GM21717 (cell line): ENCODE measurements around the gene LRRC55.
"Not testable (repeated sequence)": the region's sequence is repeated elsewhere in the genome, so short reads cannot be mapped to it uniquely, and the experiment has no call there.

Experiments used
- ATAC-seq: cut with Tn5 transposase; IDR thresholded peaks from one replicate; pipeline ENCODE4 v1.9.1; 2021; ENCODE audit warnings: mild to moderate bottlenecking, moderate library complexity; ENCODE audit not compliant: unreplicated experiment

LRRC55 gene

DNA sequence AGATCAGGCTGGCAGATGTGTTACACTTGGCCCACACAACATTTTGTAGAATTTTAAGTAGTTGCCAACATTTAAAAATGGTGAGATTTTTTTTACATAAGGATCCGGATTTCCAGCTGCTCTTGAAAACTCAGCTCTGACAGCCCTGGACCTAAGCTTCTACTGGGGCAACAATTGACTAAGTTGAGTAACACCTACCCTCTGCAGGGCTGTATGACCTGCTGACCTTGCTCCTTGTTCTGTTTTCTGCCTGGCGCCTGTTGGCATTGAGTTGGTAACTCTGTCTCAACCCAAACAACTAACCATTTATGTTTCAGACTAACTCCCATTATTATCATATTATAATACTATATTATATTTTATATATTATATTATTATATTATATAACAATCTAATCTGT lies 21.1 kb upstream of the LRRC55 start:
- no peak for ATAC-seq

DNA sequence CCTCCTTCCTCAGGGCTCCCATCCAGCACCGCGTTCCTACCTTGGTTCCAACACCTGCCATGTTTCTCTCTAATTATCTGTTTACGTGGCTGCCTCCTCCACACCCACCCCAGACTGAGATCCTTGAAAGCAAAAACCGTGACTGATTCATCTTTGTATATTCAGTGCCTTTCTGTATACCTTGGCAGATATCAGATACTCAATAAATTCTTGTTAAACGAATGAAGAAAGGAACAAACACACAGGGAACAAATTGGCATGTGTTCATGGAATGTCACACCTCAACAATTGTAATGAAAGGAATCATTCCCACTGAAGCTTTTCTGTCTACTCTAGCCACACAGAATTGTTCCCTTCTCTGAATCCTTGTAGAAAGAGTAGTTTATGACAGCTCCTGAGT lies 20.4 kb upstream of the LRRC55 start:
- ATAC-seq = no peak

DNA sequence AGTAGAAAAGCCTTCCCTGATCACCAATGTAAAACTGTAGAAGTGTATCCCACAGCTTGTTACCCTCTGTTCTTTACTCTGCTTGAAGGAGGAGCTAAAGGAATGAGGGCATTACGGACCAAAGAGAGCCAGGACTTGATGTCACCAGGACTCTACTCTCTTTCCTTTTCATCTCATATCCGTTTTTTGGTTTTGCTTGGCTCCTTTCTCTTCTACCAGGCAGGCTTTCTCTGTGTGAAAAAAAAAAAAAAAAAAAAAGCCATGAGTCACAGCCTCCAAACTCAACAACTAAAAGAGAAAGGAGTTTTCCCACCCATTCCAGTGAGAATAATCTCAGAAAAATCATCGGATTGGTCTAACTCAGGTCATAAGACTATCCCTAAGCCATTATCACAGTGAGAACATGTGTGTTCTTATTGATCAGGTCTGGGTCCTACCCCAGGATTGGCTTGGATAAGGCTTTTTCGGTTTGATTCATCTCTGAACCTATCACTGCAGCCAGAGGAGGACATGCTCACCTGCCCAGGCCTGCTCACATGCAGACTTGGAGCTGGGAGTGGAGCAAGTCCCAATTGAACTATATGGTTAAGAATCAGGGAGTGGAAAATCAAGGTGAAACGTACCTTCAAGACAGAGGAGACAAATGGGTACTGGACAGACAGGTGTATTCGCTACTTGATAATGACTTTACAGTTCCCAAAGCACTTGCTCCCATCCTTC lies 19.4 kb upstream of the LRRC55 start:
- ATAC-seq = no peak

DNA sequence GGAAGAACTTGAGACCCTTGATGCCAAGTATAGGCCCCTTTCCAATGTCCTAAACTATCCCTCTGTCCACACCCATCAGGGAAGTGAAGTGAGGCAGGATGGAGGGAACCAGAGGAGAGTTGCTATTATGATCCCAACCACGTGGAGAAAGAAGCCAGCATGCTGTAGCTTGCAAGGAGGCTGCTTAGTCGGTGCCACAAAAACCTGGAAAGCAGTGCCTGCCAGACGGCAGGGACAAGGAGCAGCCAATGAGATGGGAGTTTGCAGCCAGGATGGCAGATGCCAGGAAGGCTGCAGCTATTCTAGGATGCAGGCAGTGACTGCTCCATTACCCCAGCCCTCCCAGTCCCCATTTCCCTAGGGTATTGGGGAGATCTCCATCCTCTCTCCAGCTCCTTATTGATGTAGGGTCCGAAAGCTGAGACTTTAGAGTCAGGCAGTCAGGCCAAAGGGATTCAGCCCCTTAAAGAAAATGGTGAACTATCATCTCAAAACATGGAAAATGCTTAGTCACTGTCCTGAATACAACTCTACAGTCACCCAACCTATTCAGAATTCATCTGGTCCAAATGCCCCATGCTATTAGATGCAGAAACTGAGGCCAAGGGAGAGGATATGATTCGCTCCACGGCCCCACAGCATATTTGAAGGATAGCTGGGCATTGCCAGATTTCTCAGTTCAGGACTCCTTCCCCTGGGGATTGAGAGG lies 18.4 kb upstream of the LRRC55 start:
- ATAC-seq = no peak

DNA sequence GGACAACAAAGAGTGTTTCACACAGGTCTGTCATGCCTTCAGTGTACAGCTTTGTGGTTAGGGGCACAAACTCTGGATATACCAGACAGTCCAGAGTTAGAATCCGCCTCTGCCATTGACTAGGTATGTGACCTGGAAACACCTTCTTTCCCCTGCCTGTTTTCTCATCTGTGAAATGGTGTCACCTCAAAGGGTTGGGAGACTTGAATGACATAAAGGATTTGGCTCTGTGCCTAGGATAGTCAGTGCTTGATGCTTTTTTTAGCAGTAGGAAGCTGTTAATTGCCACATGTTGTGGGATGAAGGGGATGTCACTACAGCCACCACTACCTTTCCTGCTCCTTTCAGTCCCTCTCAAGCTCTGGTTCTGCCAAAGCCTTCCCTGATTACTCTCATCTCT lies 17.4 kb upstream of the LRRC55 start:
- no peak for ATAC-seq

DNA sequence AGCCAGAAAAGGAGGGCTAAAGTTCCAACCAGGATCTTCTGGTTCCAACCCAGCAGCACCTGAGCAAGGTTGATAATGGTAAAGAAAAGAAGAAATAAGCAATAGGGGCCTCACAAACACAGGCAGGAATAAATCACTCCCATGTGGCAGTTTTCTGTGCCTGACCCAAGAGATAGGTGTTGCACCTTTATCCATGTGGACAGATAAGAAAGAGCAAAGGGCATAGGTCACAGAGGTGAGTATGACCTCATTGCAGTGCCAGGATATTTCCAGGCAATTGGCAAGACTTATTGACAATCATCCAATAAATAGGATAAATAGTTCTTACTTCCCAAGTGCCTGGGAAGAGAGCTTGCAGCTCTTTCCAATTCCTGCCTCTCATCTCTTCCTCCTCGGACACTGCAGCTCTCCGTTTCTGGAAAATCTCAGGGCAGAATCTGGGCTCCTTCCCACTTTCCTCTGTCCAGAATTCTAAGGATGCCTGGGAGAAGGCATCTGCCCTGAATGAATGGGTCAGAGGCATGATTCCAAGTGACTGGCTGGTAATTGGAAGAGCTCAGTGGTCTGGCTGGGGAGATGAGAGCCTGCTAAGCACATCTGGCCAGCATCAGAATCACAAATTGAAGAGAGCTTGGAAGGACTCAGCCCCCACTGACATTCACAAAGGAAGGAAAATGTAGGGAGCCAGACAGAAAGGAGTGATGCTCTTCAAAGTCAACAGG lies 14.5 kb upstream of the LRRC55 start:
- no peak for ATAC-seq

DNA sequence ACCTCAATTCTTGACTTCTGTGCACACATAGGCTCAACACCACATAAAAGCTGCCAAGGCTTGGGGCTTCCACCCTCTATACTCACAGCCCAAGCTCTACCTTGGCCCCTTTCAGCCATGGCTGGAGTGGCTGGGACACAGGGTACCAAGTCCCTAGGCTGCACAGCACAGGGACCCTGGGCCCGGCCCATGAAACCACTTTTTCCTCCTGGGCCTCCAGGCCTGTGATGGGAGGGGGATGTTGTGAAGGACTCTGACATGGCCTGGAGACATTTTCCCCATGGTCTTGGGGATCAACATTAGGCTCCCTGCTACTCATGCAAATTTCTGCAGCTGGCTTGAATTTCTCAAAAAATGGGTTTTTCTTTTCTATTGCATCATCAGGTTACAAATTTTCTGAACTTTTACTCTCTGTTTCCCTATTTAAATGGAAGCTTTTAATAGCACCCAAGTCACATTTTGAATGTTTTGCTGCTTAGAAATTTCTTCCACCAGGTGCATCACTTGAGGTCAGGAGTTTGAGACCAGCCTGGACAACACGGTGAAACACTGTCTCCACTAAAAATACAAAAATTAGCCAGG lies 11.9 kb upstream of the LRRC55 start:
- ATAC-seq = not testable (repeated sequence)

DNA sequence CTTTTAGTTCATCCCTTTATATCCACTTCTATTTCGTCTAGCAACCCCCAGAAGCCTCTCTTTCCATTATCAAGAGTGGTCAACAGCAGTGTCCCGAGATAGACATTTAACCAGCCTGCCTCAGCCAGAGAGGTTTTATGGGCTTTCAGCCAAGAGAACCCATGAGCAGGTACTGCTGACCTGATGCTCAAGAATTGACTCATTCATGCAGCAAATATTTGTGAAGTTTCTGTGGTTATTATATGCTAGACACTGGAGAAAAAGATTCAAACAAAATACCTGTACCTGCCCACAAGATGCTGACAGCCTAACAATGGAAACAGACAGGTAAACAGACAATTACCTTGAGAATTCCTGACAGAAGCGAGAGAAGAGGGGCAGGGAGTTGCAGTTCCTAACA lies 9.7 kb upstream of the LRRC55 start:
- no peak for ATAC-seq

DNA sequence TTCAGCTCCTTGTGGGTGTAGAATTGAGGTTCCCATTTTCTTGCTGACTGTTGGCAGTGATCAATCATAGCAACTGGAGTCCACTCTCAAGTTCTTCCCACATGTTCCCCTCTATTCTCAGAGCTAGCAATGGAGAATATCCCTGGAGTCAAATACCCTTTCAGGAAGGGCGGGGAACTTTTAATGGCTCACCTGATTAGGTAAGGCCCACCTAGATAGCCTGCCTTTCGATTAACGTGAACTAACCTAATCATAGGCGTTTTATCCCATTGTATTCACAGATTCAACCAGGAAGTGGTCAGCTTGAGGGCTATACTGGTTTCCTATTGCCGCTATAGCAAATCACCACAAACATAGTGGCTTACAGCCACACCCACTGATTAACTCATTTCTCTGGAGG lies 7.1 kb upstream of the LRRC55 start:
- ATAC-seq = no peak

DNA sequence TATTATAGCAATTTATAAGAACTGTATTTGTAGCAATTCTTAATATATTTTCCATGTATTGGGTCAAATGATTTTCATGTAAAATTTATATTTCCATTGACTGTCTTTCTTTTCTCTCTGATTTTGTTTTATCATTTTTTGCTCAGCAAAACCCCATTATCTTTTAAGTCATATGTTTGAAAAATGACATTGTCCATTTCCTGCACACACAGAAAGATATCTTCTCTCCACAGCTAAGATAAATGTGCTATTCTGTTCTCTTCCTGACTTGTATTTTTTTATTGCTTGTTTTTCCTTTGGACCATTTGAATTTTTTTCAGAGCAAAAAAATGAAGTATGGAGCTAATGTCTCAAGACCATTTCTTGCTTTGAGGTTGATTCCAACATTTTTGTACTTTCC lies 6.3 kb upstream of the LRRC55 start:
- no peak for ATAC-seq

DNA sequence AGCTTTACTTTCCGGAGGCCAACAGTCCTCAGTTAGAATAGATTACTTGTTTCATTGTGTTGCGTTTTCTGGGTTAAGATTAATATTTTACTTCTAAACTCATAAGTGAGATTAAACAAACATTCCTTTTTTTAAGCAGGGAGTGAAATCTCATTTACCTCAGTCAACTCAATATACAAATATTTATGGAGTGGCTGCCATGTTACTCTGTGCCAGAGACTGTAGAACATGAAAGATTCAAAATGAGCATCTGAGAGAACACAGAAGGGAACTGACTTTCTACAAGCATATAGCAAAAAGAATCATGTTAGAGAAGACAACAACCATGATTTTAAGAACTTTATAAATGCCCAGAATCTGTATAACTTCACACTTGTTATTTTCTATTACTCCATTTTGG lies 3.4 kb upstream of the LRRC55 start:
- no peak for ATAC-seq

DNA sequence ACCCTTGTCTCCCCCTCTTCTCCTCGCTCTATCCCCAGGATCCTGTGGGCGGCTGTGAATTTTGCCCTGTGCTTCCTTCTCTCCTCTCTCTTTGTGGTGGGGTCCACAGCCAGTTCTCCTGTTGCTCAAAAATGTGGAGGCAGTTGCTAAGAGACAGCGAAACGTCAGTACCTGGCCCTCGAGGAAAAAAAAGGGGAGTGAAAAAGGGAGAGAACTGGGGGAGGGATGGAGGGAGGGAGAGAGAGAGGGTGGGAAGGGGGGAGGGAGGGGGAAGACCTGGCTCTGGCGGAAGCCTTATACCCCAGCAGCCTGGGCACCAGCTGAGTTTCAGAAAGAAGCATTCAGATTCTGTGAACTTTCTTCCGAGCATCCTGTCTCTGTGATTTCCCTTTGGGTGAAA lies 2.1 kb upstream of the LRRC55 start:
- no peak for ATAC-seq

DNA sequence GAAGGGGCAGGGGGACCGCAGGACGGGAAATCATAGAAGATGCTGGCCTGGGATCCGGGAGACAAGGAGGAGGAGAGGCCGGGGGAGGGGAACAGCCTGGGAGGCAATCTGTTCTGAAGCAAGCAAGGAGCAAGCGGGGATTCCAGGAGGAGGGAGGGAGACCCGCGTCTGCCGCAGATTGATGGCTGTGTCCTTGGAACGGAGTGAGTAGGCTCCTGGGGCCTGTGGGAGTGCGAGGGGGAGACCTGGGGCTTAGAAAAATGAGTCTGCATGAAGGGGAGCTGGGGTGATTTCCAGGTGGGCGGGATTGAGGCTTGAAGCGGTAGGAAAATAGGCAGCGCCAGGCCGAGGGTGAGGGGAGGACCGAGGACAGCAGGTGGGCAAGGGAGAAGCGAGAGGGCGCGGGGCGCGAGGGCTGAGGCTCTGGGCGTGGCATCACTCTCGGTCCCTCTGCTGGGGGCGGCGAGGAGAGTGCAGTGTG lies 1.6 kb upstream of the LRRC55 start:
- no peak for ATAC-seq

DNA sequence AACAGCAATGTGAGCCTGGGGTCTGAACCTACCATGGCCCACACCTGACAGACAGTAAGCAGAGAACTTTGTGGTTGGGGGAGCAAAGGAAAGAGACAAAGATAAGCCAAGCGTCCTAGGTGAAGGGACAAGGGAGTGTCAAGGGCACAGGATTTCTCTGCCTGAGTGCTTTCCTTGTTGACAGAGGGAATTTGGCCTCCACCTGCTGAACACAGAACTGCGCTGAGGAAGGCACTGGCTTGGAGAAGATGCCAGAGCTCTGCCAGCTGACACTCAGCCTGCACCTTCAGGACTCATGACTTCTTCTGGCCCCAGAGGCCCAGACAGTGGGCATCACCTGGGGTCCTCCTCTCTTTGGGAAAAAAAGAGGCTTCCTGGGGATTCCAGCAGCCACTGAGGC lies 789 bp upstream of the LRRC55 start:
- no peak for ATAC-seq

DNA sequence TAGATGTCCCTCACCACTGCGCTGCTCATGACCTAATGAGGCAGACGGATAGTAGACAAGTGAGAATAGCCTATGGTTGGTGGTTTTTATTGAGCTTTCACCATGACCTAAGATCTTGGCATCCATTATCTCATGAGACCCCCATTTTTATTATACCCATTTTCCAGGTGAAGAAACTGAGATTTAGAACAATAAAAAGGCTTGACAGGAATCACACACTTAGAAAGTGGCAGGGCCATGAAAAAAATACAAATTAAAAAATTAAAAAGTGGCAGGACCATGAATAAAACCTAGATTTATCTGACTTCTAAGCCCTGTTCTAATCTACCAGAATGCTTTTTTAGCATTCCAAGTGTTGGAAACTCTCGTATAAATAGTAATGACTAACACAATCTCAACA lies 1.1 kb downstream of the LRRC55 start:
- ATAC-seq = no peak

DNA sequence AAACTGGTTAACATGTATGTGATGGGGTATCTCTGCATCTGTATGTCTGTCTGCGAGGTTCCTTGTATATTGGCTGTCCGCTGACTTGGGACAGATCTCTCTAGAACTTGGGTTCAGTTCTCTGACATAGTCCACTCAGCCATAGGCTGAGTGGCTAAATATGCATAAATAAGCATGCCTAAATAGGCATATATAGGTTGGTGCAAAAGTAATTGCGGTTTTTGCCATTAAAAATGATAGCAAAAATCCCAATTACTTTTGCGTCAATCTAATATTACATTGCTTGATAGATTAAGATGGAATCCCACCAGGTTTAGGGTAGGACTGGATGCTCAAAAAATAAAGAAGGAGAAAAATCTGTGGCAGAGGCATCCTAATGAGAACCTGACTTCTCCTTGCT lies 8.8 kb downstream of the LRRC55 start:
- no peak for ATAC-seq

DNA sequence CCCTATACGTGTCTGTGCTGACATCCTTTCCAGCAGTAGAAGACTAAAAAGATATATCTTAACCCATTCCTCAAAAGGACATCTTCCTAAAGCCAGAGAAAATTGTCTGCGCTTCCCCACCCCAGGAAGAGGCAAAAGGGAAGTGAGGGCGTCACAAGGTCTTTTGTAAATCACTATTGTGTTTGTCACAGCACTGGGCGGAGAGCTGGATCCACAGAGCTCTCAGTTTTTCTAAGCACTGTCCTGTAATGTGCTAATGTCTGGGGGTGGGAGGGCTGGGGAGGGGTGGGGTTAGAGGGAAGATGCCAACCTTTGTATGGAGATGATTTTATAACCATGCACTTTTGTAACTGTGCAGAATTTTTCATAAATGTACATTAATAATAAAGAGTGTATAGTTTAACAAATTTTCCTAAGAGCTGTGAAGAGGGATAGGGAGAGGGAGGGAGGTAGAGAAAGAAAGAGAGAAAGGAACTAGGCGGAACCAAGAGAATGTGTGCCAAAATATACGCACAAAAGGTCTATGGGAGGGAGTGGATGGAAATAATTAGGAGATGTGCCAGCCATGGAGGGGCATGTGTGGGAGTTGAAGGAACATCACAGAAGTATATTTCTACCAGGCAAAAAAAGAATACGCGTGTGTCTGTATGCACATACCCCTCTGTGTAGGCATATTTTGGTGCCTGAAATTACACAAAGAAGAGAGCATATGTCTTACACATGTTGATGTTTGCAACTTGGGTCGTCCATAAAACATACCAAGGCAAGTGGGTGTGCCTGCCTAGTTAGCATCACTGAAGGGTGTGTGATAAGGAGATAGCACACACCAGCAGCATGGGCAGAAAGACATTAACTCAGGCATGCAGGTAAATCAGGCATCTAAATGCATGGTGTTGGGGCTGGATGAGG lies 9.8 kb downstream of the LRRC55 start:
- no peak for ATAC-seq

DNA sequence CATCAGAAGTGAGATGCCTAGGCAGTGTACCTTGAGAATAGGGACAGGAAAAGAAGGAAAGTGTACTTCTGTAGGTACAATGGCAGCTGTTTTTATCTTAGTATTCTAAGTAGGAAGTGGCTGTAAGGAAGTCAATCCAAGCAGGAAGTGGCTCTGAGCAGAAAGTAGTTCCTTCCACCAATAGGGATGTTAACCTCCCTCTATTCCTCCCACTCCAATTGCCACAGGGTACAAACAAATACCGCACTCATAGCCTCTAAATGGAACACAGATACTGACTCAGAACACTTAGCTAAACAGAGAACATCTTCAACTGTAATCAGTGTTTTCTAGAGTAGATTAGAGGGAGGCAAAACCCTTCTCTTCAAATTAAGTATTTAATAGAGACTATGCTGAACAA lies 10.6 kb downstream of the LRRC55 start:
- ATAC-seq = no peak

DNA sequence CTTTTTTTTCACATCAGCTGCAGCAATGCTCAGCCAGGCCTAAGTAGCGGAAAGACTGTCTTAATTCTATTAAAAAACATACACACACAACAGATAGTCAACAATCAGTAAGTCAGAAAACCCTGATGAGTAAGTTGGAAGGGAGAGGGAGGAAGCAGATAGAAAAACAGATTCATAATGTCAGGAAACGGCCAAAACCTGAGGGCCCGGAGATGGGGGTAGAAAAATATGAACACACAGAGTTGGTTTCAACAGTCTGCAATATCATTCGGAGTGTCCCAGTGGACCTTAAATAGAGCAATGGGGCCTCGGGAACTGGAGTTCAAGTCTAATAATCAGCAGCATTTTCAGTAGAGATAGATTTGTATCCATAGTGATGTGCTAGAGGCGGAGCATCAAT lies 14.8 kb downstream of the LRRC55 start:
- ATAC-seq = no peak

DNA sequence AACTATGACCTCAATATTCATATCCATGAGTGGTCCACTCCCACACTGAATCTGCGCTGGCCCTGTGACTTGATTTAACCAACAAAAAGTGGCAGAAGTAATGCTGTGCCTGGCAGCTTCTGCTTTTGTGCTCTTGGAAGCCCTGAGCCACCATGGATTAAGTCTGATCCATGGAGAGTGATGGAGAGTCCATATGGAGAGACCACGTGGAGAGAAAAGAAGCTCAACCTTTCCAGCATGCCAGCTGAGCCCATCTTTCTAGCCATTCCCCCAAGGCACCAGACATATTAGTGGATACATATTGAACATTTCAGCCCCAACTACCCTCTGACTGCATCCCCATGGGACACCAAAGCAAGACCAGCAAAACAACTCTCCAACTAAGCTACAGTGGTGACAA lies 16.0 kb downstream of the LRRC55 start:
- ATAC-seq = no peak

DNA sequence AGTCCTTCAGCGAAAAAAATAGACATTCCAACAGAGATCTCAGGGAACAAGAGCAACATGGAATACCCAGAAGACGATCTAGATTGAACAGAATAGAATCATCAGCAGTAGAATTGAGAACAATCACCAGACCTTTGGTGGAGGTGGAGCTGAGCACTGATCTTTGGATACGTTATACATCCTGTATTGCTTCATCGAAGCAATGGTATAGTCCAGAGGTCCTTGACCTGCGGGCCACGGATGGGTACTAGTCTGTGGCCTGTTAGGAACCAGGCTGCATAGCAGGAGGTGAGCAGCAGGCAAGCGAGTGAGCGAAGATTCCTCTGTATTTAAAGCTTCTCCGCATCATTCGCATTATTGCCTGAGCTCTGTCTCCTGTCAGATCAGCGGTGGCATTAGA lies 17.6 kb downstream of the LRRC55 start:
- no peak for ATAC-seq
